ENCODE data around the gene CD247. TPM values are rescaled to one million over a fixed set of nuclear protein-coding genes. Genes with fewer than 3 reads are reported as not detected.

The CD247 gene
- total and polyA plus RNA-seq, 2 of the 13 experiments (the other 11 are each of a cell fraction or from before 2014, with no cell fraction given), result 0.20 TPM; not detected in 1

GRCh38 chr1:167507719-167508118, 10.6 kb downstream of the CD247 start:
- H3K27me3 ChIP-seq (ENCODE audit: control insufficient read depth in 1 of 2, insufficient read depth in 2 of 2, low read length in 2 of 2), result peaks cover 2 to 32% of the 10 kb centered on the region in 2 experiments; a peak in 4 of 5 replicates
- H3K36me3 ChIP-seq (replicated peaks in 1 of 2; ENCODE audit: control insufficient read depth in 1 of 2, insufficient read depth in 2 of 2, low read length in 2 of 2), result no peaks in the 10 kb centered on the region
- intact Hi-C loops (cut with micrococcal nuclease; ENCODE audit: unreplicated experiment) (no loop called here), in situ Hi-C loops (cut with HindIII; ENCODE audit: extremely low pct_ligation_motif_present, low pct_unique_long_range_greater_than_20kb) (no loop called here)
- ChIA-PET POLR2A (no interaction called here), CTCF (ENCODE audit: low intra/inter-chr PET ratio, low total read pairs) (no interaction called here)
- no peak overlapping the region for H3K27ac ChIP-seq (ENCODE audit: extremely low read length, insufficient read depth, low read length)
- H4K20me1 ChIP-seq (ENCODE audit: insufficient read depth, low read length), result no peaks in the 10 kb centered on the region
- no peak overlapping the region for H2AFZ ChIP-seq (ENCODE audit: low read length)
- H3K9me3 ChIP-seq (ENCODE audit: low read length), result no peaks in the 10 kb centered on the region
- no peak overlapping the region for H3K9ac ChIP-seq (ENCODE audit: insufficient read depth, low read depth, low read length)
- no peak for DNase-seq (ENCODE audit: low spot score)
- no peak overlapping the region for H3K4me2 ChIP-seq (ENCODE audit: low read depth, low read length)
- no peak for FAIRE-seq
- ATAC-seq, result no peak
- no peak overlapping the region for H3K4me3 ChIP-seq (replicated peaks in 1 of 3; ENCODE audit: insufficient read depth in 1 of 3, low read depth in 2 of 3, low read length in 3 of 3)
- no TSS peak for BruUV-seq (replicated peaks)
- no peaks in the 10 kb centered on the region for H3K79me2 ChIP-seq (ENCODE audit: insufficient read depth, low read length)
- H3K4me1 ChIP-seq (ENCODE audit: insufficient read depth, low read length), result no peaks in the 10 kb centered on the region
- 11% methylated on average over 3 of the region's 3 CpGs for WGBS (ENCODE audit: low lambda C conversion rate)
- TF ChIP-seq PRDM10 (CRISPR knock-in tag; IDR thresholded peaks at IDR 0.05; ENCODE audit: low read depth) (no peak), NR3C1 (CRISPR knock-in tag; IDR thresholded peaks at IDR 0.05) (no peak), ZNF281 (CRISPR knock-in tag; IDR thresholded peaks at IDR 0.05; ENCODE audit: borderline replicate concordance) (no peak), HOMEZ (CRISPR knock-in tag; IDR thresholded peaks at IDR 0.05; ENCODE audit: low read depth) (no peak), ADNP (CRISPR knock-in tag; IDR thresholded peaks at IDR 0.05) (no peak), ZBTB44 (CRISPR knock-in tag; IDR thresholded peaks at IDR 0.05) (no peak), ZNF773 (CRISPR knock-in tag; IDR thresholded peaks at IDR 0.05; ENCODE audit: borderline replicate concordance) (no peak), RBFOX2 (IDR thresholded peaks at IDR 0.05; ENCODE audit: low read depth, low read length) (no peak), ZNF724P (CRISPR knock-in tag; IDR thresholded peaks at IDR 0.05; ENCODE audit: borderline replicate concordance) (no peak), ELF4 (CRISPR knock-in tag; IDR thresholded peaks at IDR 0.05; ENCODE audit: borderline replicate concordance) (no peak), PITX1 (CRISPR knock-in tag; IDR thresholded peaks at IDR 0.05) (no peak), ZFP41 (CRISPR knock-in tag; IDR thresholded peaks at IDR 0.05; ENCODE audit: borderline replicate concordance) (no peak), ZNF513 (CRISPR knock-in tag; conservative IDR thresholded peaks at IDR 0.05) (no peak), RCOR2 (CRISPR knock-in tag; IDR thresholded peaks at IDR 0.05) (no peak)
